ENCODE data around the gene KNTC1.

- TF ChIP-seq POLR2AphosphoS5 (IDR thresholded peaks at IDR 0.05) (no peak), CTCF (IDR thresholded peaks at IDR 0.05) (no peak), POLR2A (IDR thresholded peaks at IDR 0.05) (no peak)
Measured at GRCh38 chr12:122609732-122610131, 82.7 kb downstream of the KNTC1 start.
